HUES48 (cell line): Measurements from ENCODE around the gene DSP.
A peak's percentile ranks its signal among the peaks of the same experiment; 100 is the strongest.

Experiments used
- H3K27ac ChIP-seq: one replicate; pipeline ENCODE4 v1.7.0; 2013; ENCODE audit warnings: low read depth, low read length, inconsistent platforms
- H3K27me3 ChIP-seq: 2 replicates; pipeline ENCODE4 v1.6.1; 2013; ENCODE audit warnings: mild to moderate bottlenecking, low read length; ENCODE audit not compliant: control insufficient read depth, insufficient read depth
- H3K36me3 ChIP-seq: 2 replicates; pipeline ENCODE4 v1.6.1; 2013; ENCODE audit warnings: low read length; ENCODE audit not compliant: control insufficient read depth, insufficient read depth
- H3K4me1 ChIP-seq: 2 replicates; pipeline ENCODE4 v1.6.1; 2013; ENCODE audit warnings: mild to moderate bottlenecking, low read length; ENCODE audit not compliant: control insufficient read depth, insufficient read depth
- H3K4me3 ChIP-seq: 2 replicates; pipeline ENCODE4 v1.5.1; 2013; ENCODE audit warnings: mild to moderate bottlenecking, low read depth, low read length
- H3K9ac ChIP-seq: 2 replicates; pipeline ENCODE4 v1.6.1; 2013; ENCODE audit warnings: mild to moderate bottlenecking, low read depth, low read length, moderate library complexity
- H3K9me3 ChIP-seq: 2 replicates; pipeline ENCODE4 v1.6.1; 2013; ENCODE audit warnings: low read length; ENCODE audit not compliant: control insufficient read depth, insufficient read depth

The DSP gene

DNA sequence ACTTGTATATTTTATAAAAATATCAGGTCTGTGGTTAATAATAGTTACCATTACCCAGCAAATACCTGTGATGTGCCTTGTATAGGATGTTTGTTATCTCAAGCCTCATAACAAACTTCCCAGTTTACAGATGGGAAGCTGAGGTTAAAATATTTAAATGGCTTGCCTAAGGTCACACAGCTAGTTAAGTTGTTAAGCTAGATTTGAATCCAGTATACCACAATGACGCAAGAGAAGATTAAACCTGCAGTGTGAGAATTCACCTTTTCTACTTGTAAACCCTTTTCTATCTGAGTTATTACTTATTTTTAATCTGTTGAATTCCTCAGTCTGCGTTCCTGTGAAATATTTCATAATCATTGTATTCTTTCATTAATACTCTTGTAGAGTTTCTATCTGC lies 4.9 kb downstream of the DSP start:
- H3K4me1 ChIP-seq = peaks cover 51% of the 10 kb centered on the region
- no peak overlapping the region for H3K9ac ChIP-seq
- H3K36me3 ChIP-seq = no peaks in the 10 kb centered on the region
- no peak overlapping the region for H3K27ac ChIP-seq
- H3K9me3 ChIP-seq = no peaks in the 10 kb centered on the region
- no peak overlapping the region for H3K4me3 ChIP-seq
- H3K27me3 ChIP-seq = peaks cover 23% of the 10 kb centered on the region; the same call in 1 of the 2 replicates

DNA sequence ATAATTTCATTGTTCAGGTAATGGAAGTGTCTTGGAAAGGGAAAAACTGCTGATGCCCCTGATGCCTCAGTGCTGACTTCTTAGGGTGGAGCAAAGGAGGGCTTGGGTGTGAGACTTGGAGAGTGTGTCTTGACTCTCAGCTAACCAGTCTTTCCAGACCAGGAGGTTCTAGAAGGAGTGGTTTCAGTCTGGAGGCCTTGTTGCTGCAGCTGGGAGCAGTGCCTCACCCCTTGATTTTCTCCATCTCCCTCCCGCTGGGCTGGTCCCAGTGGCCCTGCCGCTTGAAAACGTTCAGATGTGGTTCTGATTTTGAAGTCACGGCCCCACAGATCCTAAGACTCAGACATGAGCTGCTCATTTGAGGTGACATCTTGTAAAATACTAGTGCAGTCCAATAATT lies 5.4 kb downstream of the DSP start:
- peak overlapping the region; percentile 10 for H3K27ac ChIP-seq
- no peak overlapping the region for H3K9ac ChIP-seq
- H3K4me1 ChIP-seq = peaks cover 51% of the 10 kb centered on the region
- no peaks in the 10 kb centered on the region for H3K9me3 ChIP-seq
- H3K27me3 ChIP-seq = peaks cover 23% of the 10 kb centered on the region; the same call in 1 of the 2 replicates
- no peak overlapping the region for H3K4me3 ChIP-seq
- H3K36me3 ChIP-seq = no peaks in the 10 kb centered on the region

GRCh38 chr6:7547315-7547714 lies 5.8 kb downstream of the DSP start:
- H3K9ac ChIP-seq = no peak overlapping the region
- peaks cover 23% of the 10 kb centered on the region; the same call in 1 of the 2 replicates for H3K27me3 ChIP-seq
- no peak overlapping the region for H3K27ac ChIP-seq
- no peaks in the 10 kb centered on the region for H3K36me3 ChIP-seq
- no peak overlapping the region for H3K4me3 ChIP-seq
- peaks cover 51% of the 10 kb centered on the region for H3K4me1 ChIP-seq
- H3K9me3 ChIP-seq = no peaks in the 10 kb centered on the region

- Histone ChIP-seq H3K36me3 (no peaks in the 10 kb centered on the region), H3K27ac (no peak overlapping the region), H3K9ac (no peak overlapping the region), H3K4me3 (no peak overlapping the region), H3K9me3 (no peaks in the 10 kb centered on the region), H3K4me1 (peaks cover 28% of the 10 kb centered on the region), H3K27me3 (peaks cover 4% of the 10 kb centered on the region; the same call in 1 of the 2 replicates)
Observed at GRCh38 chr6:7550433-7550801, 8.9 kb downstream of the DSP start.

DNA sequence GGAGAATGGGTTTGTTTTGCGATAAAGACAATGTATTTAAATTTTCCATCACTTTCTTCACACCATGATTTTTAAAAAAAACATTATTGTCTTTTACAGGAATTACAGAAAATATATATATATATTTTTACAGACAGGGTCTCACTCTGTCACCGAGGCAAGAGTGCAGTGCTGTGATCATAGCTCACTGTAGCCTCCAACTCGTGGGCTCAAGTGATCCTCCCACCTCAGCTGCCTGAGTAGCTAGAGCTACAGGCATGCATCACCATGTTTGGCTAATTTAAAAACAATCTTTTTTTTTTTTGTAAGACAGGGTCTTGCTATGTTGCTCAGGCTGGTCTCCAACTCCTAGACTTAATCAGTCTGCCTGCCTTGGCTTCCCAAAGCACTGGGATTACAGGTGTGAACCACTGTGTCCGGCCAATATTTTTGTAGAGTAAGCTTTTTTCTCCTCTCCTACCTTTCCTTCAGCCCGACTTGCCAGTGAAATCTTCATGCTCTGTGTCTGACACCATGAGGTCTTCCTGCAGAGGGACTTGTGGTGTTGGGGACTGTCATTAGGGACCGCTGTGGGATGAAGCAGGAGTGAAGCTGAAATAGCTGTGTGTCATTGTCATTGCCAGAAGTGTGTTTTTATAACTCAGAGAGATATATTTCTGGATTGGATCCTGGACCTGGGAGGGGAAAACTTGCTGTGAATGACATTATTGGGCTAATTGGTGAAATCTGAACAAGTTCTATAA lies 13.2 kb downstream of the DSP start:
- Histone ChIP-seq H3K4me3 (no peak overlapping the region), H3K27ac (no peak overlapping the region), H3K27me3 (no peaks in the 10 kb centered on the region), H3K4me1 (0 out of 2 replicates have a peak, but pooled peaks cover 4% of the 10 kb centered on the region), H3K9ac (no peak overlapping the region), H3K9me3 (no peaks in the 10 kb centered on the region), H3K36me3 (peaks cover 34% of the 10 kb centered on the region)

DNA sequence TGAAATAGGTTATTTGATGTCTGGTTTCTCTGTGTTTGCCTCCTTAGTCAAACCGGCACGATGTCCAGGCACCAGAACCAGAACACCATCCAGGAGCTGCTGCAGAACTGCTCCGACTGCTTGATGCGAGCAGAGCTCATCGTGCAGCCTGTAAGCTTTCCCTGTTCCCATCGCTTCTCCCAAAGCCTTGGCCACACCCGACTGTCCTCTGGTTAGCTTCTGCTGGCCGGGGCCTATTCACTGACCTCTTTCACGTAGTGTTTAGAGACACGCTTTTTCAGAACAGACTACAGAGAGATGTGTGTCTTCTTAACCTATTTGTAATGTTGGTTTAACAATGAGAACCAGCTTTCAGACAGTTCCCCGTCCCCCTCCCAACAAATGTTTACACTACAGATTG lies 14.2 kb downstream of the DSP start:
- H3K27me3 ChIP-seq = no peaks in the 10 kb centered on the region
- no peak overlapping the region for H3K9ac ChIP-seq
- no peak overlapping the region for H3K4me3 ChIP-seq
- H3K9me3 ChIP-seq = no peaks in the 10 kb centered on the region
- H3K27ac ChIP-seq = no peak overlapping the region
- H3K36me3 ChIP-seq = peaks cover 43% of the 10 kb centered on the region
- H3K4me1 ChIP-seq = no peaks in the 10 kb centered on the region

- Histone ChIP-seq H3K9me3 (no peaks in the 10 kb centered on the region), H3K36me3 (peaks cover 43% of the 10 kb centered on the region), H3K27ac (no peak overlapping the region), H3K4me3 (no peak overlapping the region), H3K4me1 (no peaks in the 10 kb centered on the region), H3K27me3 (no peaks in the 10 kb centered on the region), H3K9ac (no peak overlapping the region)
Observed at GRCh38 chr6:7556394-7557106, 15.1 kb downstream of the DSP start.

GRCh38 chr6:7557652-7558051 lies 16.2 kb downstream of the DSP start:
- Histone ChIP-seq H3K27me3 (no peaks in the 10 kb centered on the region), H3K4me1 (no peaks in the 10 kb centered on the region), H3K36me3 (peaks cover 43% of the 10 kb centered on the region), H3K27ac (no peak overlapping the region), H3K4me3 (no peak overlapping the region), H3K9ac (no peak overlapping the region), H3K9me3 (no peaks in the 10 kb centered on the region)

GRCh38 chr6:7558781-7559180 lies 17.3 kb downstream of the DSP start:
- H3K4me1 ChIP-seq = no peaks in the 10 kb centered on the region
- no peaks in the 10 kb centered on the region for H3K9me3 ChIP-seq
- H3K9ac ChIP-seq = no peak overlapping the region
- no peak overlapping the region for H3K4me3 ChIP-seq
- H3K27me3 ChIP-seq = no peaks in the 10 kb centered on the region
- H3K36me3 ChIP-seq = peaks cover 43% of the 10 kb centered on the region
- no peak overlapping the region for H3K27ac ChIP-seq

- Histone ChIP-seq H3K9me3 (no peaks in the 10 kb centered on the region), H3K27me3 (no peaks in the 10 kb centered on the region), H3K4me1 (no peaks in the 10 kb centered on the region), H3K9ac (no peak overlapping the region), H3K36me3 (peaks cover 43% of the 10 kb centered on the region), H3K4me3 (no peak overlapping the region), H3K27ac (no peak overlapping the region)
Observed at GRCh38 chr6:7559196-7559595, 17.7 kb downstream of the DSP start.

DNA sequence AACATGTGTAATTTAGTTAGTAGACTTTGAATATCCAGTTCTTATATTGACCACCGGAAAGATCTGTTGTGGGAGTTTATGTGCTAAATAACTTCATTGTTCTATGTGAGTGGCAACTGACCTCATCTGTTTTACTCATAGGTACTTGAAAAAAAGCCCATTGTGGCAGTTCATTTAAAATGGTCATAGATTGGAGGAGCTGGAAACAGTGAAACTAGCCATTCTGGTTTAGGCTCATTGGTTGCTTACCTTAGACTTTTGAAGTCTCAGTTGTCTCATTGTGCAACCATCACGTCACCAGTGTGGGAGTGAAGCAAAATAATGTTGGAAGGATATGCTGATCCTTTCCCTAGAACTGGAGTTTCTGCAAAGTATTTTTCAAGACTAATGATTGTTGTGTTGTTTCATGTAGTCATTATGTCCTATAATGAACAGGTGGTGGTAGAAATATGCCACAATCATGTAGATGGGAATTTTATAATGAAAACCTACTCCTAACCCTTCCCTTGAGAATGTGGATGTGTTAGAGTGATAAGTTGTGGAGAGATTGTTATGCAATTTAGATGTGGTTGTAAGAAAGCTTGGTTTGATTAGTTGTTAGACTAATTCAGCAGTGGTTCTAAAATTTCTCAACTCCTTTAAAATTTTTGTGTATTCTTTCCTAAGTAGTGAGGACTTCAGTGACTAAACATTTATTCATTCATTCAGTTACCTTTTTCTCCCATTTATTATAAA lies 18.3 kb downstream of the DSP start:
- Histone ChIP-seq H3K27ac (no peak overlapping the region), H3K27me3 (no peaks in the 10 kb centered on the region), H3K9me3 (no peaks in the 10 kb centered on the region), H3K4me3 (no peak overlapping the region), H3K9ac (no peak overlapping the region), H3K4me1 (no peaks in the 10 kb centered on the region), H3K36me3 (peaks cover 43% of the 10 kb centered on the region)
